Coronary artery (tissue), 2 donors: Measurements from ENCODE around the gene MED1.
A peak's percentile ranks its signal among the peaks of the same experiment; 100 is the strongest.

ENCODE experiments used
- DNase-seq: peaks from one replicate; pipeline ENCODE4 v3.0.0-alpha.2; 2017; ENCODE audit warnings: low spot score
- H3K27ac ChIP-seq, 2 donors: fragments of 200-600 bp; sonication (generic); one replicate each; pipeline ENCODE4 v1.5.1; 2016 to 2019
- H3K4me3 ChIP-seq: fragments of 200-600 bp; sonication (generic); 2 replicates; pipeline ENCODE4 v1.5.1; 2016; ENCODE audit warnings: mild to moderate bottlenecking, moderate library complexity
- CTCF ChIP-seq: fragments of 200-600 bp; sonication (generic); IDR thresholded peaks from one replicate; pipeline ENCODE4 v1.5.1; 2019; ENCODE audit warnings: antibody characterized with exemption

Gene MED1

GRCh38 chr17:39408360-39408759, 42.7 kb downstream of the MED1 start:
- Histone ChIP-seq H3K4me3 (no peak overlapping the region), H3K27ac (no peak overlapping the region)
- no peak for DNase-seq
- TF ChIP-seq CTCF: no peak

- no peak overlapping the region for H3K4me3 ChIP-seq
- no peak for TF ChIP-seq CTCF
- DNase-seq: no peak
- H3K27ac ChIP-seq: no peak overlapping the region
These were observed 44.1 kb downstream of the MED1 start for GRCh38 chr17:39406951-39407350.

GRCh38 chr17:39405436-39405835, 45.6 kb downstream of the MED1 start:
- no peak overlapping the region for H3K27ac ChIP-seq
- no peak for TF ChIP-seq CTCF
- H3K4me3 ChIP-seq: no peak overlapping the region
- DNase-seq: no peak

- no peak for TF ChIP-seq CTCF
- no peak for DNase-seq
- Histone ChIP-seq H3K27ac (no peak overlapping the region), H3K4me3 (no peak overlapping the region)
These were observed 46.3 kb downstream of the MED1 start for GRCh38 chr17:39404542-39405378.

GRCh38 chr17:39402890-39403605, 48.0 kb downstream of the MED1 start:
- H3K27ac ChIP-seq: no peak overlapping the region
- H3K4me3 ChIP-seq: no peak overlapping the region
- DNase-seq: no peak
- TF ChIP-seq CTCF: no peak

GRCh38 chr17:39402244-39402889, 48.7 kb downstream of the MED1 start:
- DNase-seq: peak; percentile 90
- peak overlapping the region; percentile 95 for H3K27ac ChIP-seq
- TF ChIP-seq CTCF: no peak
- peak overlapping the region; percentile 91 for H3K4me3 ChIP-seq
